ENCODE results near the gene MED29. TPM values are rescaled to one million over a fixed set of nuclear protein-coding genes. Genes with fewer than 3 reads are reported as not detected.

Gene MED29
- total RNA-seq, 8 experiments from 2014 or later: 19.9 to 45.6 (median 26.2) TPM

DNA sequence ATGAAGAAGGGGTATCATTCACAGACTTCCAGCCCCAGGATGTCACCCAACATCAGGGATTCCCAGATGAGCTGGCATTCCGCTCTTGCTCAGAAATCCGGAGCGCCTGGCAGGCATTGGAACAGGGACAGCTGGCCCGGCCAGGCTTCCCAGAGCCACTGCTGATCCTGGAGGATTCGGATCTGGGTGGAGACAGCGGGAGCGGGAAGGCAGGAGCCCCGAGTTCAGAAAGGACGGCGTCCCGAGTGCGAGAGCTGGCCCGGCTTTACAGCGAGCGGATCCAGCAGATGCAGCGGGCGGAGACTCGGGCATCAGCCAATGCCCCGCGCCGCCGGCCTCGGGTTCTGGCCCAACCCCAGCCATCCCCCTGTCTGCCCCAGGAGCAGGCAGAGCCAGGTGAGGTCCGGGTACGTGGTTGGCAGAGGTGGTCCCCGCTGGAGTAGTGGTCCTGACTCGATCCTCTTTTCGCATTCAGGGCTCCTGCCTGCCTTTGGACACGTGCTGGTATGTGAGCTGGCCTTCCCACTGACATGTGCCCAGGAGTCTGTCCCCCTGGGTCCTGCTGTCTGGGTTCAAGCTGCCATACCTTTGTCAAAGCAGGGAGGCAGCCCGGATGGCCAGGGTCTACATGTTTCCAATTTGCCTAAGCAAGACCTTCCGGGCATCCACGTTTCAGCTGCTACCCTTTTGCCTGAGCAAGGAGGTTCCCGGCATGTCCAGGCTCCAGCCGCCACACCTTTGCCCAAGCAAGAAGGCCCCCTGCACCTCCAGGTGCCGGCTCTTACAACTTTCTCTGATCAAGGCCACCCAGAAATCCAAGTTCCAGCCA, 32.3 kb downstream of the MED29 start:
- in situ Hi-C loops (cut with MboI; ENCODE audit: low pct_unique_long_range_greater_than_20kb in 2 of 9, low sequenced_read_pairs in 9 of 9, unreplicated experiment in 9 of 9): no loop called here
- H3K4me1 ChIP-seq (replicated peaks in 1 of 2): peaks cover 6 to 7% of the 10 kb centered on the region in 2 donors
- H3K27ac ChIP-seq: no peak overlapping the region
- H3K4me3 ChIP-seq: no peak overlapping the region
- ATAC-seq (replicated peaks in 6 of 8): peak in 2 of 8 experiments; percentile 7 to 15
- WGBS, 10 experiments: 80 to 100% (median 96%) methylated on average over 1 to 9 of the region's 35 CpGs; no CpG with 5 or more reads in 5 of the 10 experiments

DNA sequence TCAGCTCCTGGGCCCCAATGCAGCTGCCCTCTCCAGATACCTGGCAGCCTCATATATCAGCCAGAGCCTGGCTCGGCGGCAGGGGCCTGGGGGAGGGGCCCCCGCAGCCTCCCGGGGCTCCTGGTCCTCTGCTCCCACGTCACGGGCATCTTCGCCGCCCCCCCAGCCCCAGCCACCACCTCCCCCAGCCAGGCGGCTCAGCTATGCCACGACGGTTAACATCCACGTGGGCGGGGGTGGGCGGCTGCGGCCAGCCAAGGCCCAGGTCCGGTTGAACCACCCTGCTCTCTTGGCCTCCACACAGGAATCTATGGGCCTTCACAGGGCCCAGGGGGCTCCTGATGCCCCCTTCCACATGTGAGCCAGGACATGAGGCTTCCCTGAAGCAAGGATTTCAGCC, 33.8 kb downstream of the MED29 start:
- no CpG with 5 or more reads among the region's 16 CpGs for WGBS, 10 experiments
- ATAC-seq (replicated peaks in 6 of 8): no peak
- in situ Hi-C loops (cut with MboI; ENCODE audit: low pct_unique_long_range_greater_than_20kb in 2 of 9, low sequenced_read_pairs in 9 of 9, unreplicated experiment in 9 of 9): no loop called here
- no peak overlapping the region for H3K27ac ChIP-seq
- H3K4me1 ChIP-seq (replicated peaks in 1 of 2): peaks cover 6 to 12% of the 10 kb centered on the region in 2 donors
- H3K4me3 ChIP-seq: no peak overlapping the region

DNA sequence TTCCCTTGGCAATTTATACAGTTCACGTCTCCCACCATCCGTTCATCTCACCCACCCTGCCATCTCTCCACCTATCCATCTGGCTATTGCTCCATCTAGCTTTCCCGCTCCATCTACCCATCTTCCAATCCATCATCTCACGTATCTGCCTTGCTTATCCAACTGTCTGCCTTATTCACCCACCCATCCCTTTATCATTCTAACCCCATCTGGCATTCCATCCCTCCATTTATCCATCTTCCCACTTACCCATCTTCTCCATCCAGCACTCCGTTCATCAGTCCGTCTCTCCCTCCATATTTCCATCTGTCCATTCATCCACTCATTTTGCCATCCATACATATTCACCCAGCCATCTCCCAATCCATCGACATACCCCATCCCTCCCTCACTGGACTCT, 34.6 kb downstream of the MED29 start:
- in situ Hi-C loops (cut with MboI; ENCODE audit: low pct_unique_long_range_greater_than_20kb in 2 of 9, low sequenced_read_pairs in 9 of 9, unreplicated experiment in 9 of 9): no loop called here
- ATAC-seq (replicated peaks in 6 of 8): no peak
- WGBS, 10 experiments: 63 to 100% (median 93%) methylated on average over 1 to 7 of the region's 7 CpGs
- Histone ChIP-seq H3K4me3 (no peak overlapping the region), H3K4me1 (replicated peaks in 1 of 2) (peaks cover 6 to 12% of the 10 kb centered on the region in 2 donors), H3K27ac (no peak overlapping the region)

DNA sequence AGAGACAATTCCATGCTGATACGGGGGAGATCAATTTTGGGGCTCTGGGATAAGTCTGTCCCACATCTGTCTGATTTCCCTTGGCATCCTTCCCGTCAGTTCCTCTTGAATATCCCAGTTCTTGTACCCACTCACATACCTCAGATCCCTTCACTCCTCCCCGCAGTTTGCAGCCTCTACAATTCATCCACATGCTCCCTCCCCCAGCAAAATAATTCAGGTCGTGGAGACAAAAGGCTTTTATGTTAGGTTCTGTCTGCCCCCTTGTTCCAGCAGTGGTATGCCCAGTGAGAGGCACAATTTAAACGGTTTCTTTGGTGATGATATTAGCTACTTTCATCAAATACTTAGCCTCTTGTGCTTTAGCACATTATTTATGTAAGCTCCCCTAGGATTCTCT, 35.0 kb downstream of the MED29 start:
- H3K4me3 ChIP-seq: no peak overlapping the region
- ATAC-seq (replicated peaks in 6 of 8): no peak
- no peak overlapping the region for H3K27ac ChIP-seq
- 0 to 52% (median 35%) methylated on average over 1 to 5 of the region's 5 CpGs; no CpG with 5 or more reads in 3 of the 10 experiments for WGBS, 10 experiments
- in situ Hi-C loops (cut with MboI; ENCODE audit: low pct_unique_long_range_greater_than_20kb in 2 of 9, low sequenced_read_pairs in 9 of 9, unreplicated experiment in 9 of 9): no loop called here
- H3K4me1 ChIP-seq (replicated peaks in 1 of 2): peaks cover 6 to 12% of the 10 kb centered on the region in 2 donors

DNA sequence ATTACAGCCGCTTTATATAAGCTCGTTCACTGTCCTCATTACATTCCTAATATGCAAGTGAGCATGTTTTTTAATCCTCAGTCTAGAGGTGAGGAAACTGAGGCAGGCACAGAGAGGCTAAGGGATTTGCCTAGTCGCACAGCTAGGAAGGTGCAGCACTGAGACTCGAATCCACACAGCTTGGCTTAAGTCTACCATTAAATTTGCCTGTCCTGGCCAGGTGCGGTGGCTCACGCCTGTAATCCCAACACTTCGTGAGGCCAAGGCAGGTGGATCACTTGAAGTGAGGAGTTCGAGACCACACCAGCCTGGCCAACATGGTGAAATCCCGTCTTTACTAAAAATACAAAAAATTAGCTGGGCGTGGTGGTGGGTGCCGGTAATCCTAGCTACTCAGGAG, 36.5 kb downstream of the MED29 start:
- WGBS, 10 experiments: 80 to 100% (median 92%) methylated on average over 2 to 6 of the region's 11 CpGs; no CpG with 5 or more reads in 3 of the 10 experiments
- in situ Hi-C loops (cut with MboI; ENCODE audit: low pct_unique_long_range_greater_than_20kb in 2 of 9, low sequenced_read_pairs in 9 of 9, unreplicated experiment in 9 of 9): no loop called here
- Histone ChIP-seq H3K27ac (no peak overlapping the region), H3K4me3 (no peak overlapping the region), H3K4me1 (replicated peaks in 1 of 2) (peaks cover 6 to 12% of the 10 kb centered on the region in 2 donors)
- no peak for ATAC-seq (replicated peaks in 6 of 8)

DNA sequence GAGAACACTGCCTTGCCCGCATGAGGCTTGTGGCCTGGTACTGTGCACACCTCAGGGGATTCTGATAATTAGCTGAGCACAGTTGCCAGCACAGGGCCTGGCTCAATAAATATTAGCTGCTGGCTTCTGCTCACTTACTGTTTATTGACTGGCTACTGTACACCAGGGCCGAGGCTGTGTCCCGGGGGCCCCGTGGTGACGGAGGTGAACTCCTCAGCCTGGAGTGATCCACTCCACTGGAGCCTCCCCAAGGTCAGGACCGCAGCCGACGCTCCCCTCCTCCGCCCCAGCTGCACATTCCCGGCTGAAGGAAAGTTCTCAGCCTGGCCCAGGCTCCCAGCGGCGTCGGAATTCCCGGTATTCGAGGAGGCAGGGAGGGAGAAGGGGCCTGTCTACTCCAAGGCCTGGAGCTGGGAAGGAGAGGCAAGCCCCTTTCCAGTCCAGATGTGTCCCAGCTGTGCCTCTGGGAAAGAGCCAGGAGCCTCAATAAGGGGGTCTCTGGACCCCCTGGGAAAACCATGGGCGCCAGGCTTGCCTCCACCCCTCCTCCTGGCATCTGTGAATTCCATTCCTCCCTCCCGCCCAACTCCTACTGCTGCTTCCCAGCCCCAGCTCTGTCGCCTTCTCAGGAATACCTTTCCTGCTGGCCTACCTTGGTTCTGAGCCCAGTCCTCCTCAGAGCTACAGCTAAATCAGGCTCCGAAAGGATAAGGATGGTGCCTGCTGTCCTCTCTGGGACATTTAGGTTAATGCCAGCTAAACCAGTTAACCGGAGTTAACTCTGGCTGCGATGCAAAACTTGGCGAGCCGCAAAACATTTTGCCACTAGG, 37.3 kb downstream of the MED29 start:
- 0 to 74% (median 64%) methylated on average over 1 to 7 of the region's 23 CpGs; no CpG with 5 or more reads in 2 of the 10 experiments for WGBS, 10 experiments
- in situ Hi-C loops (cut with MboI; ENCODE audit: low pct_unique_long_range_greater_than_20kb in 2 of 9, low sequenced_read_pairs in 9 of 9, unreplicated experiment in 9 of 9): no loop called here
- Histone ChIP-seq H3K4me1 (replicated peaks in 1 of 2) (peaks cover 6 to 12% of the 10 kb centered on the region in 2 donors), H3K27ac (no peak overlapping the region), H3K4me3 (no peak overlapping the region)
- ATAC-seq (replicated peaks in 6 of 8): peak; percentile 35 to 71 (median 46)

DNA sequence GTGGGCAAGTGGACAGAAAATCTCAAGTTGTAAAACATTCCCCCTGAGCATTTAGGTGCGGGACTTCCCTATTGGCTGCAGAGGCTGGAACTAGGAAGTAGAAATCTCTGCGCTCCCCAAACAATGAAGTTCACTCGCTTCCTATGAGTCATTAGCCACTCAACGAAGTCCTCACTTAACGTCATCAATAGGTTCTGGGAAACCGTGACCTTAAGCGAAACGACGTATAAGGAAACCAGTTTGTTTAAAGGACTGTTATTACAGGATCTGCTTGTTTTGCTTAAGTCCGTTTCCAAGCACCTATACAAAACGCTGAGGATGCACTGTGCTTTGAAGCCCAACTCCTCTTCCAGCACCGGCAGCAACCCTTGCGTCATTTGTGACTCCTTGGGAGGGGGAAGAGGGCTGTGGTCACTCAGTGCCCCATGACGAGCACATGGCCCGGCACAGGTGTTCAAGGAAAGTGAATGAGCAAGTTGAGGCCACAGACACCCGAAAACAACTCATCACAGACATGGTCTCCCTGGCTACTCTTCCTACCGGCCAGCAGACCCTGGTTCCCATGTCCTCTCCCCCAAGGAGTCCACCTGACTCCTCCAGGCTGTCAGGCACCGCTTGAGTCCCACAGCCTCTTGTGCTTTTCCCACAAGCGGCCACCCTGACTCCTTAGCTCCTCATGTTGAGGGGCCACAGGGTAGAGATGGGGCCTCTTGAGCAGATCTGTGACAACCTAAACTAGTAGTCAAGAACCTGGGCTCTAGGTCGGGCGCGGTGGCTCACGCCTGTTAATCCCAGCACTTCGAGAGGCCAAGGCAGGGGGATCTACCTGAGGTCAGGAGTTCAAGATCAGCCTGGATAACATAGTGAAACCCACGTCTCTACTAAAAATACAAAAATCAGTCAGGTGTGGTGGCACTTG, 39.8 kb downstream of the MED29 start:
- peaks cover 14 to 21% of the 10 kb centered on the region in 2 donors for H3K4me1 ChIP-seq (replicated peaks in 1 of 2)
- H3K4me3 ChIP-seq: no peak overlapping the region
- WGBS, 10 experiments: 54 to 71% (median 63%) methylated on average over 4 to 17 of the region's 25 CpGs; no CpG with 5 or more reads in 1 of the 10 experiments
- in situ Hi-C loops (cut with MboI; ENCODE audit: low pct_unique_long_range_greater_than_20kb in 2 of 9, low sequenced_read_pairs in 9 of 9, unreplicated experiment in 9 of 9): no loop called here
- peak in 3 of 8 experiments; percentile 10 to 24 (median 15) for ATAC-seq (replicated peaks in 6 of 8)
- H3K27ac ChIP-seq: no peak overlapping the region

DNA sequence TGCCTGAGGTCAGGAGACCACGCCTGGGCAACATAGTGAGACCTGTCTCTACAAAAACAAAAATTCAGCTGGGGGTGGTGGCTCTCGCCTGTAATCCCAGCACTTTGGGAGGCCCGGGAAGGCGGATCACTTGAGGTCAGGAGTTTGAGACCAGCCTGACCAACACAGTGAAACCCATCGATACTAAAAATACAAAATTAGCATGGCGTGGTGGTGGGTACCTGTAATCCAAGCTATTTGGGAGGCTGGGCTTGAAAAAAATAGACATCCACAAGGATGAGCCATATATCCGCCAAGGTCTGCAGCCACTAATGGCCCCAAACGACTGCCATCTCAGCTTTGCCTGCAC, 41.5 kb downstream of the MED29 start:
- ATAC-seq (replicated peaks in 6 of 8): no peak
- in situ Hi-C loops (cut with MboI; ENCODE audit: low pct_unique_long_range_greater_than_20kb in 2 of 9, low sequenced_read_pairs in 9 of 9, unreplicated experiment in 9 of 9): no loop called here
- 88 to 100% (median 100%) methylated on average over 1 to 4 of the region's 8 CpGs; no CpG with 5 or more reads in 2 of the 10 experiments for WGBS, 10 experiments
- Histone ChIP-seq H3K4me1 (replicated peaks in 1 of 2) (peaks cover 14 to 16% of the 10 kb centered on the region in 2 donors), H3K27ac (no peak overlapping the region), H3K4me3 (no peak overlapping the region)

DNA sequence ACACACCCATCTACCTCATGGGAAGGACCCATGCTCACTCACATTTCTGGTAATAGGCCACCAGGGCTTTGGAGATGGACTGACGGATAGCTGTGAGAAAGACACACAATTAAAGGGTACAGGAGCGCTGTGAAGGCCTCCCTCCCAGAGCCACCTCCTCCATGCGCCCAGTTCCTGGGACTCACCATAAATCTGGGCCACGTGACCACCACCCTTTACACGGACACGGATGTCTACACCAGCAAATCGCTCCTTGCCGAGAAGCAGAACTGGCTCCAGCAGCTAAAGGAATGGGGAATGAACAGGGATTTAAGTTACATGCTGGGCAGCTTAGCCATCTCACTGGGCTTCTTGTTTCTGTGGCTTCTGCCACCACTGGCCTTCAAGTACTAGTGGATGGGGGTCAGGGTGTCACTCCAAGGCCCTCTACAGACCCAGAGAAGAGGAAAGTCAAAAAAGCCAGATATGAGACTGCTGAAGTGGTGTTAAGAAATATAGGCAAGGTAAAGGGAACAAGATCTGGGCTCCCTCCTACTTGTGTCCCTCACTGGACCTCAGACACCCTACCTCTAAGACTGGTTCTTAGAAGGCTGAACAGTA, 42.4 kb downstream of the MED29 start:
- no peak for ATAC-seq (replicated peaks in 6 of 8)
- in situ Hi-C loops (cut with MboI; ENCODE audit: low pct_unique_long_range_greater_than_20kb in 2 of 9, low sequenced_read_pairs in 9 of 9, unreplicated experiment in 9 of 9): no loop called here
- Histone ChIP-seq H3K27ac (no peak overlapping the region), H3K4me3 (no peak overlapping the region), H3K4me1 (replicated peaks in 1 of 2) (peaks cover 14% of the 10 kb centered on the region in 2 donors)
- WGBS, 10 experiments: 85 to 100% (median 99%) methylated on average over 4 to 8 of the region's 8 CpGs; no CpG with 5 or more reads in 6 of the 10 experiments

DNA sequence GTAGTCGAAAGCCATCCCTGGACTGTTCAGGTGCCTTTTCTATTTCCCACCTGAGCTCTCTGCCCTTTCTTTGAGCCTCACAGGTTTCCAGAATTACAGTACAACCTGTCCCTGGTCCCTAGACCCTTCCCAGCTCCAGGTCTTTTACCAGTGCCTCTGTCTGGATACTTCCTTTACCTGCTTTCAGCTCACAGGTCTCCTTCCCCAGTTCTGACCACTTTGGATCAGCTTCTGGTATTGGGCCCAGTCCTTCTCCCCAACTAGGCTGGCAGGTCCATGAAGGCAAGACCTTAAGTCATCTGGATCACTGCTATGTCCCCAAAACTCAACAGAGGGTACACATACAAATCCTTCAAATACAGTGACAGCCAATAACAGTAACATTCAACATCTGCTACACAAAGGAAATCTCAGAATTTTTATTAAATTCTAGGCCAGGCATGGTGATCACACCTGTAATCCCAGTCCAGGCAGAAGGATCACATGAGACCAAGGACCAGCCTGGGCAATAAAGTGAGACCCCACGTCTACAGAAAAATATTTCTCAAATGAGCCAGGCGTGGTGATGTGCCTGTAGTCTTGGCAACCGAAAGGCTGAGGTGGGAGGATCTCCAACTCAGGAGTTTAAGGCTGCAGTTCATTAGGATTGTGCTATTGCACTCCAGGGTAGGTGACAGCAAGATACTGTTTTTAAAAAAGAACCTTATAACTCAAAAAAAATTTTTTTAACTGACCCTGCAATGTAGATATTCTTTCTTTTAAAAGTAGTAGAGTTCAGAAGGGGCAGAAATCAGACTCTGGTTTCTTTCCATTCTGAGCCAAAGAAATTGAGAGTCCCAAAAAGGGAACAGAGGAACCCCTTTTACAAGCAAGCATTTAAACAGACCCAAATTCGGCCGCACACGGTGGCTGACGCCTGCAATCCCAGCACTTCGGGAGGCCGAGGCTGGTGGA, 43.2 kb downstream of the MED29 start:
- Histone ChIP-seq H3K4me3 (peak overlapping the region; percentile 76 to 94 (median 88)), H3K4me1 (replicated peaks in 1 of 2) (peaks cover 10 to 14% of the 10 kb centered on the region in 2 donors), H3K27ac (no peak overlapping the region)
- WGBS, 10 experiments: 0 to 70% (median 51%) methylated on average over 1 to 10 of the region's 10 CpGs; no CpG with 5 or more reads in 2 of the 10 experiments
- in situ Hi-C loops (cut with MboI; ENCODE audit: low pct_unique_long_range_greater_than_20kb in 2 of 9, low sequenced_read_pairs in 9 of 9, unreplicated experiment in 9 of 9): no loop called here
- no peak for ATAC-seq (replicated peaks in 6 of 8)

DNA sequence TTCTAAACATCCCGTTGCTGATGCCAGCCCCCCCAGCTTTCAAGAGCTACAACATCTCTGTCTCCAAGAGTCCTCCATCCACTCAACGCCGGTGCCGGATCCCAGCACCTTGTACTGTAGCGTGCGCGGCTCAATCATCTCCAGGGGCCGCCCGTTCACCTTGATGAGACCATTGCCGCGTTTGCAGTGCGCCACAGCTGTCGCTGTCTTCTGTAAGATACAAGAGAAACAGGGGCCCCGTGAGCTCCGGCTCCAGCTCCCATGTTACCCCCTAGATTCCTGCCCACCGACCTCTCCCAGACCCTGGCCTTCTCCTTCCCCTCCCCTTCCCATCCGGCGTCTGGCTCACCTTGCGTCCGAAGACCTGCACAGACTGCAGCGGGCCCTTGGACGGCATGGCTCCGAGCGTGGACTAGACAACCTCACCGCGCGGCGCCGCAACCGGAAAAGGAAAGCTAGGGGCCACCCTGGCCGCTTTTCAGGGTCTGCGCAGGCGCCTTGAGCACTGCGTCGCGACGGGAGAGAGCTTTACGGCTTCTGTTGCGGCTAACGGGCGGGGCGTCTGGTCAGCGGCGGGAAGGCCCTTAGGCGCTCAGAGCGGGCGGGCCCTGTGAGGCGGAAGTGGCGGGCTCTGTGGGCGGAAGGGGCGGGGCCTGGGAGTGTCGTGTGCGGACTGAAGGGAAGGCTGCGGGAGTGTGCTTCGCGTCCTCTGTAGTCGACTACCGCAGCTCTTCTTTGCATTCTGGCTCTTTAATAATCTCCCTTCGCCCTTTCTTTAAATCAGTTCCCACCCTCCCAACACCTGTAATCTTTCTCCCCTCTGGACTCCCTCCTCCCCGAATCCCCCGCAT, 44.5 kb downstream of the MED29 start, which contains the start of gene RPS16:
RPS16 (minus strand) TSS at position 451 of the 851 bp plus-strand sequence; CDS start at position 397, 54 bp downstream.
- ATAC-seq (replicated peaks in 6 of 8): peak; percentile 82 to 98 (median 96)
- in situ Hi-C loops (cut with MboI; ENCODE audit: low pct_unique_long_range_greater_than_20kb in 2 of 9, low sequenced_read_pairs in 9 of 9, unreplicated experiment in 9 of 9): no loop called here
- H3K4me3 ChIP-seq: peak within 1 kb of the TSS; percentile 76 to 94 (median 88)
- WGBS, 10 experiments: 0% methylated on average over 4 to 15 of the region's 61 CpGs; no CpG with 5 or more reads in 6 of the 10 experiments
- H3K27ac ChIP-seq: peak within 1 kb of the TSS; percentile 89 to 94
- H3K4me1 ChIP-seq (replicated peaks in 1 of 2): peaks cover 10 to 14% of the 10 kb centered on the region in 2 donors
